ENCODE measurements around the gene KRTAP29-1. TPM values are rescaled to one million over a fixed set of nuclear protein-coding genes. Genes with fewer than 3 reads are reported as not detected.
"Not testable (repeated sequence)": the region's sequence is repeated elsewhere in the genome, so short reads cannot be mapped to it uniquely, and the experiment has no call there.

Gene KRTAP29-1
- total RNA-seq, 2 experiments from 2014 or later: not detected

- ATAC-seq (no peak), DNase-seq (no peak)
- peaks cover 20% of the 10 kb centered on the region for H3K4me1 Mint-ChIP-seq
- CTCF ChIA-PET: interaction anchor here (1.0 to 1.2 kb wide), 2 partner anchors 19 to 46 kb away, joined by 3 read pairs; no protein-coding TSS in a partner anchor
- H3K4me3 Mint-ChIP-seq: no peak overlapping the region
- H3K9me3 Mint-ChIP-seq (ENCODE audit: low read depth): no peaks in the 10 kb centered on the region
- H3K36me3 Mint-ChIP-seq: no peaks in the 10 kb centered on the region
- H3K27me3 Mint-ChIP-seq: no peaks in the 10 kb centered on the region
- no peak overlapping the region for H3K27ac Mint-ChIP-seq
These were observed 330 bp upstream of the KRTAP29-1 start for GRCh38 chr17:41302981-41303380.

- Mint-ChIP-seq H3K27me3 (peaks cover 2% of the 10 kb centered on the region), H3K4me1 (peaks cover 7% of the 10 kb centered on the region), H3K4me3 (no peak overlapping the region), H3K27ac (no peak overlapping the region), H3K9me3 (ENCODE audit: low read depth) (no peaks in the 10 kb centered on the region), H3K36me3 (no peaks in the 10 kb centered on the region)
- CTCF ChIA-PET: interaction anchor here (0.9 to 1.5 kb wide), 3 partner anchors 22 to 362 kb away, joined by 3 to 4 read pairs (median 4); no protein-coding TSS in a partner anchor
- ATAC-seq: no peak
- DNase-seq: no peak
These were observed 1.4 kb downstream of the KRTAP29-1 start for GRCh38 chr17:41301204-41301790.

- H3K27ac Mint-ChIP-seq: no peak overlapping the region
- CTCF ChIA-PET: interaction anchor here (0.7 kb wide), 1 partner anchor 23 kb away, joined by 4 read pairs; no protein-coding TSS in a partner anchor
- no peak for DNase-seq
- no peaks in the 10 kb centered on the region for H3K9me3 Mint-ChIP-seq (ENCODE audit: low read depth)
- H3K27me3 Mint-ChIP-seq: peaks cover 5% of the 10 kb centered on the region
- ATAC-seq: no peak
- no peaks in the 10 kb centered on the region for H3K36me3 Mint-ChIP-seq
- no peak overlapping the region for H3K4me3 Mint-ChIP-seq
- peaks cover 7% of the 10 kb centered on the region for H3K4me1 Mint-ChIP-seq
These were observed 4.1 kb downstream of the KRTAP29-1 start for GRCh38 chr17:41298458-41299135.

GRCh38 chr17:41296846-41297245 lies 5.8 kb downstream of the KRTAP29-1 start:
- Mint-ChIP-seq H3K9me3 (ENCODE audit: low read depth) (no peaks in the 10 kb centered on the region), H3K27me3 (peaks cover 14% of the 10 kb centered on the region), H3K4me1 (peaks cover 7% of the 10 kb centered on the region), H3K4me3 (no peak overlapping the region), H3K36me3 (no peaks in the 10 kb centered on the region), H3K27ac (no peak overlapping the region)
- ATAC-seq (no peak), DNase-seq (no peak)
- CTCF ChIA-PET: no interaction called here

- Mint-ChIP-seq H3K27me3 (peaks cover 24% of the 10 kb centered on the region), H3K4me3 (no peak overlapping the region), H3K36me3 (no peaks in the 10 kb centered on the region), H3K4me1 (no peaks in the 10 kb centered on the region), H3K9me3 (ENCODE audit: low read depth) (no peaks in the 10 kb centered on the region), H3K27ac (no peak overlapping the region)
- ATAC-seq (no peak), DNase-seq (no peak)
- CTCF ChIA-PET: no interaction called here
These were observed 8.6 kb downstream of the KRTAP29-1 start for GRCh38 chr17:41294016-41294415.

- CTCF ChIA-PET: no interaction called here
- Mint-ChIP-seq H3K4me1 (no peaks in the 10 kb centered on the region), H3K27me3 (peaks cover 21% of the 10 kb centered on the region), H3K9me3 (ENCODE audit: low read depth) (no peaks in the 10 kb centered on the region), H3K4me3 (no peak overlapping the region), H3K36me3 (no peaks in the 10 kb centered on the region), H3K27ac (no peak overlapping the region)
- DNase-seq (no peak), ATAC-seq (no peak)
These were observed 15.6 kb downstream of the KRTAP29-1 start for GRCh38 chr17:41287050-41287449.

- no peak overlapping the region for H3K4me3 Mint-ChIP-seq
- H3K27me3 Mint-ChIP-seq: peaks cover 12% of the 10 kb centered on the region
- H3K36me3 Mint-ChIP-seq: no peaks in the 10 kb centered on the region
- no peak overlapping the region for H3K27ac Mint-ChIP-seq
- ATAC-seq: no peak
- no peaks in the 10 kb centered on the region for H3K9me3 Mint-ChIP-seq (ENCODE audit: low read depth)
- H3K4me1 Mint-ChIP-seq: no peaks in the 10 kb centered on the region
- no peak for DNase-seq
- CTCF ChIA-PET: no interaction called here
These were observed 18.1 kb downstream of the KRTAP29-1 start for GRCh38 chr17:41284546-41284945.

- CTCF ChIA-PET: no interaction called here
- H3K36me3 Mint-ChIP-seq: no peaks in the 10 kb centered on the region
- no peak for DNase-seq
- ATAC-seq: no peak
- peaks cover 14% of the 10 kb centered on the region for H3K27me3 Mint-ChIP-seq
- H3K4me3 Mint-ChIP-seq: no peak overlapping the region
- no peaks in the 10 kb centered on the region for H3K9me3 Mint-ChIP-seq (ENCODE audit: low read depth)
- H3K4me1 Mint-ChIP-seq: no peaks in the 10 kb centered on the region
- H3K27ac Mint-ChIP-seq: no peak overlapping the region
These were observed 18.6 kb downstream of the KRTAP29-1 start for GRCh38 chr17:41284043-41284442.

GRCh38 chr17:41278176-41278955 lies 24.3 kb downstream of the KRTAP29-1 start:
- ATAC-seq: no peak
- Mint-ChIP-seq H3K4me1 (no peaks in the 10 kb centered on the region), H3K9me3 (ENCODE audit: low read depth) (no peaks in the 10 kb centered on the region), H3K27me3 (peaks cover 33% of the 10 kb centered on the region), H3K36me3 (no peaks in the 10 kb centered on the region), H3K27ac (no peak overlapping the region), H3K4me3 (no peak overlapping the region)
- no peak for DNase-seq
- CTCF ChIA-PET: no interaction called here

GRCh38 chr17:41275648-41276190 lies 26.9 kb downstream of the KRTAP29-1 start, which contains the start of gene KRTAP9-7:
KRTAP9-7 (plus strand) TSS chr17:41275698; CDS start chr17:41275698, 0 bp downstream.
- H3K4me1 Mint-ChIP-seq; H3K27ac Mint-ChIP-seq; H3K4me3 Mint-ChIP-seq; DNase-seq; H3K9me3 Mint-ChIP-seq (ENCODE audit: low read depth); H3K36me3 Mint-ChIP-seq; ATAC-seq; CTCF ChIA-PET: not testable (repeated sequence)
- H3K27me3 Mint-ChIP-seq: peaks cover 25% of the 10 kb centered on the region

- DNase-seq (no peak), ATAC-seq (no peak)
- no peaks in the 10 kb centered on the region for H3K36me3 Mint-ChIP-seq
- no peak overlapping the region for H3K27ac Mint-ChIP-seq
- no peak overlapping the region for H3K4me3 Mint-ChIP-seq
- no peaks in the 10 kb centered on the region for H3K9me3 Mint-ChIP-seq (ENCODE audit: low read depth)
- H3K4me1 Mint-ChIP-seq: no peaks in the 10 kb centered on the region
- peaks cover 12% of the 10 kb centered on the region for H3K27me3 Mint-ChIP-seq
- CTCF ChIA-PET: no interaction called here
These were observed 30.8 kb downstream of the KRTAP29-1 start for GRCh38 chr17:41271858-41272257.

- H3K36me3 Mint-ChIP-seq; ATAC-seq; H3K9me3 Mint-ChIP-seq (ENCODE audit: low read depth); CTCF ChIA-PET; H3K4me3 Mint-ChIP-seq; H3K27me3 Mint-ChIP-seq; DNase-seq; H3K4me1 Mint-ChIP-seq; H3K27ac Mint-ChIP-seq: not testable (repeated sequence)
These were observed 31.3 kb downstream of the KRTAP29-1 start for GRCh38 chr17:41271323-41271722.

GRCh38 chr17:41267711-41268110 lies 34.9 kb downstream of the KRTAP29-1 start:
- ATAC-seq (no peak), DNase-seq (no peak)
- Mint-ChIP-seq H3K9me3 (ENCODE audit: low read depth) (no peaks in the 10 kb centered on the region), H3K4me1 (no peaks in the 10 kb centered on the region), H3K36me3 (no peaks in the 10 kb centered on the region), H3K27ac (no peak overlapping the region), H3K4me3 (no peak overlapping the region), H3K27me3 (peaks cover 10% of the 10 kb centered on the region)
- CTCF ChIA-PET: no interaction called here

Measured in activated CD8-positive, alpha-beta memory T cell treated with anti-CD3 and anti-CD28 coated beads, Interleukin-2, amount 10 ng/mL, durations not matched to agents 7 days and 5 days (primary cell).